Lower lobe of right lung (tissue), 2 donors: Measurements from ENCODE around the gene IFITM5. TPM values are rescaled to one million over a fixed set of nuclear protein-coding genes. Genes with fewer than 3 reads are reported as not detected.

Experiments used
- ATAC-seq, 2 donors: fragments of 200-7000 bp; cut with Tn5 transposase; one replicate each; pipeline ENCODE4 v1.9.1; 2020 to 2022; ENCODE audit warnings: mild to moderate bottlenecking in 2 of 2, moderate library complexity in 2 of 2
- DNase-seq: peaks from one replicate; pipeline ENCODE4 v3.0.0-alpha.2; 2020
- H3K27ac ChIP-seq: fragments of 200-600 bp; one replicate; pipeline ENCODE4 v1.8.0; 2022
- H3K27me3 ChIP-seq: fragments of 200-600 bp; one replicate; pipeline ENCODE4 v1.8.0; 2022; ENCODE audit warnings: low read depth
- H3K36me3 ChIP-seq: fragments of 200-600 bp; one replicate; pipeline ENCODE4 v1.8.0; 2022; ENCODE audit warnings: mild to moderate bottlenecking
- H3K4me1 ChIP-seq: fragments of 200-600 bp; one replicate; pipeline ENCODE4 v1.8.0; 2022
- H3K4me3 ChIP-seq: fragments of 200-600 bp; one replicate; pipeline ENCODE4 v1.8.0; 2022; ENCODE audit warnings: mild to moderate bottlenecking
- H3K9me3 ChIP-seq: fragments of 200-600 bp; one replicate; pipeline ENCODE4 v1.8.0; 2022
- CTCF ChIP-seq: fragments of 200-600 bp; IDR thresholded peaks from one replicate; pipeline ENCODE4 v1.8.0; 2022; ENCODE audit warnings: antibody characterized with exemption, mild to moderate bottlenecking
- intact Hi-C: fragments of 100-400 bp; cut with DNase I; formaldehyde crosslinking; loops from one replicate; pipeline ENCODE4 v1.11.0; 2022
- total RNA-seq: library from RNA; stranded (reverse); fragmentation: NEBNext Ultra II Directional; extraction: Animal tissue kit (Norgen Biotek cat#: 25700); gene quantifications from one replicate; pipeline ENCODE4 v1.2.1, GENCODE V29; 2021
- donor health status: DM: no; HTN: yes; CAD: no; lungs with severe emphysema.

IFITM5 gene
- total RNA-seq, 1 donor from 2014 or later: not detected

GRCh38 chr11:296171-297050 lies 2.9 kb downstream of the IFITM5 start:
- DNase-seq: peak; percentile 42

GRCh38 chr11:295351-296170 lies 3.8 kb downstream of the IFITM5 start:
- ATAC-seq (no peak), DNase-seq (peak; percentile 43)
- Histone ChIP-seq H3K27me3 (peaks cover 19% of the 10 kb centered on the region), H3K27ac (no peak overlapping the region), H3K4me1 (peaks cover 13% of the 10 kb centered on the region), H3K9me3 (no peaks in the 10 kb centered on the region), H3K36me3 (peaks cover 22% of the 10 kb centered on the region), H3K4me3 (no peak overlapping the region)
- TF ChIP-seq CTCF: no peak
- intact Hi-C loops: no loop called here

More at GRCh38 chr11:296171-297050, 2.9 kb downstream of the IFITM5 start:
- Histone ChIP-seq H3K27ac (no peak overlapping the region), H3K36me3 (peaks cover 22% of the 10 kb centered on the region), H3K4me3 (no peak overlapping the region), H3K27me3 (peaks cover 26% of the 10 kb centered on the region), H3K4me1 (peaks cover 12% of the 10 kb centered on the region), H3K9me3 (no peaks in the 10 kb centered on the region)
- intact Hi-C loops: no loop called here
- no peak for TF ChIP-seq CTCF
- ATAC-seq: no peak

- Histone ChIP-seq H3K36me3 (peaks cover 22% of the 10 kb centered on the region), H3K4me1 (peaks cover 14% of the 10 kb centered on the region), H3K4me3 (no peak overlapping the region), H3K9me3 (no peaks in the 10 kb centered on the region), H3K27ac (no peak overlapping the region), H3K27me3 (peaks cover 11% of the 10 kb centered on the region)
- DNase-seq: no peak
- no peak for TF ChIP-seq CTCF
- intact Hi-C loops: no loop called here
- no peak for ATAC-seq
These were observed 4.5 kb downstream of the IFITM5 start for GRCh38 chr11:294780-295179.

- ATAC-seq: no peak
- intact Hi-C loops: no loop called here
- no peak overlapping the region for H3K27ac ChIP-seq
These were observed 5.3 kb downstream of the IFITM5 start for GRCh38 chr11:293852-294661.

More at GRCh38 chr11:293852-294661, 5.3 kb downstream of the IFITM5 start:
- no peak for DNase-seq
- peaks cover 4% of the 10 kb centered on the region for H3K27me3 ChIP-seq
- no peak overlapping the region for H3K4me3 ChIP-seq
- no peaks in the 10 kb centered on the region for H3K9me3 ChIP-seq
- TF ChIP-seq CTCF: no peak
- H3K36me3 ChIP-seq: peaks cover 22% of the 10 kb centered on the region
- H3K4me1 ChIP-seq: peaks cover 19% of the 10 kb centered on the region
